GOT3 (cell line): ENCODE data around the gene MYADML2.
A peak's percentile ranks its signal among the peaks of the same experiment; 100 is the strongest.

Experiments used
- DNase-seq: peaks from one replicate; lab custom pipeline; 2025; ENCODE audit warnings: mixed read lengths; lab: John Stamatoyannopoulos, UW

The MYADML2 gene

GRCh38 chr17:81899514-81900166 is 47.4 kb downstream of the MYADML2 start:
- no peak for DNase-seq

DNA sequence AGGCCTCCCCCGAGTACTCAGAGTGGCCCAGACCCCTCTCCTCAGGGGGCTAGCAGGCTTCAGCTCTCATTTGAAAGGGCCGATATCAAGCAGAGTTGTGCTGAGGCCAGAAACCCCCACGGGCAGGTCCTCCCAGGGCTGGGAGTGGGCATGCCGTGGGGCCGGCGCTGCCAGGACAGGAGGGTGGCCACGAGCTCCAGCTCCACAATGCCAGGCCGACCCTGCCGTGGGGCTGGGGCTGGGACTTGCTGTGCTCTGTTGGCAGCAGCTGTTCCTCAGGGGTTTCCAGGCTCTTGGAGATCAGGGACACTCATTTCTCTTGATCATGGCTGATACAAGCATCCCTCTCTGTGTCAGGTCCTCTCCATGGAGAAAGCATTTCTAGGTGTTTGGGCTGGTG is 48.1 kb downstream of the MYADML2 start:
- no peak for DNase-seq

GRCh38 chr17:81898029-81898866 is 48.8 kb downstream of the MYADML2 start:
- DNase-seq, result peak; percentile 63

DNA sequence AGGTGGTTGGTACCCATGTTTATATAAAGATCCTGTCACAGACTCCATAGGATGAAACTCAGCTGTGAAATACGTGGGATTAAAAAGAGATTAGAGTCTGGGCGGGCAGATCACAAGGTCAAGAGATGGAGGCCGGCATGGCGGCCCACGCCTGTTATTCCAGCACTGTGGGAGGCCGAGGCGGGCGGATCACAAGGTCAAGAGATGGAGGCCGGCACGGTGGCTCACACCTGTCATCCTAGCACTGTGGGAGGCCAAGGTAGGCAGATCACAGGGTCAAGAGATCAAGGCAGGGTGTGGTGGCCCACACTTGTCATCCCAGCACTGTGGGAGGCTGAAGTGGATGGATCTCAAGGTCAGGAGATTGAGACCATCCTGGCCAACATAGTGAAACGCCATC is 51.6 kb downstream of the MYADML2 start:
- DNase-seq, result no peak

DNA sequence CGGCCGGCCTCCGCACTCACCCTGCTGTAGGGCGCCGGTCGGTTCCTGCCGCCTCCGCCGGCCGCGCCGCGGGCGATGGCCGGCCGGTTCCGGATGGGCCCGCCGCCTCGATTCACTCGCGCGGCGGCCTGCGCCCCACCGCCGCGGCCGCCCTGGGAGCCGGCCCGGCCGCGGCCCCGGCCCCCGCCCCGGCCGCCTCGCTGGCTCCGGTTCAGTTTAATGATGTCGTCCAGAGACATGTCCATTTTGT is 55.8 kb downstream of the MYADML2 start:
- no peak for DNase-seq

DNA sequence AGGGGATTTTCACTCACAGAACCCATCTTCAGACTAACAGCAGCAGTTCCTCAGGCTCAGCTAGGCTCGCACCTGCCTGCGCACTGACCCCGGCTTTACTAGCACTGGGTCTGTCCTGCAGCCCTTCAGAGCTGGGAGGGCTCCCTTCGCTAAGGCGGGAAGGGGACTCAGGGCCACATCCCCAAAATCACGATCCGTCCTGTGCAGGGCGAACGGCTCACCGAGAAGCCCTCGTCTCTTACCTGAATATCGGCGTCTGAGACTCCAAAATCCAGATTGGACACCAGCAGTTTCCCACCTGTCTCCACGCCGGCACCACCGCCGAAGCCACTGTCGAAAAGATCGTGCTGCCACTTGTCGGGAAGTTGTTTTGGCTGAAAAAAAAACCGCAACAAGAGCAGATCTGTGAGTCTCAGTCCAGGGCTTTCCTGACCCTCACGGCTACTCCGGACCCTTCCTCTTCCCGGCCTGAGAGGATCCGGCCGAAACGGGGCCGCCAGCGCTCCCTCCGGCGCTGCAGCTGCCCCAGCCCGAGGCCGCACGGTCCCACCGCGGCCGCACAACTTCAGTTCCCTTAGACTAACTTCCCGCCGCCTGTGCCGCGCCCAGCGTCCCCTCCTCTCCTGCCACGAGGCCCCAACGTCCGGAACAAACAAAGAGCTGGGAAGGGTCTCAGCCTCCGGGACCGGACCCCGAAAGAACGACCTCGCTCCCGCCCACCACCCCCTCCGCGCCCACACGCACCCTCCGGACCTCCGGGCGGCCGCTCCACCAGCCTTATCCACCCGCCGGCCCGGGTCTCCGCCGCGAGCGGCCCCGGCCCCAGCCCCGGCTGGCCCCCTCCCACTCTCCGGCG is 56.4 kb downstream of the MYADML2 start:
- no peak for DNase-seq
